H1 (cell line): ENCODE results near the gene NPHP4. TPM values are rescaled to one million over a fixed set of nuclear protein-coding genes. Genes with fewer than 3 reads are reported as not detected.
A peak's percentile ranks its signal among the peaks of the same experiment; 100 is the strongest.

Experiments used
- CTCF ChIA-PET: fragments of 300-600 bp; sonication (Branson Sonifier 250); formaldehyde crosslinking; loops from one replicate; lab custom pipeline; 2021; ENCODE audit not compliant: partially characterized antibody; lab: Charles Lee
- POLR2A ChIA-PET: fragments of 300-600 bp; sonication (Branson Sonifier 250); formaldehyde crosslinking; loops from one replicate; lab custom pipeline; 2021; ENCODE audit warnings: inconsistent platforms; ENCODE audit not compliant: partially characterized antibody; lab: Charles Lee
- DNase-seq, 2 experiments: peaks; one replicate each; pipeline versions ENCODE4 v3.0.0 to v3.0.0-alpha.2; 2010 to 2022; ENCODE audit warnings: low spot score in 2 of 2, low read depth in 1 of 2, mixed read lengths in 1 of 2
- FAIRE-seq: peaks from 2 replicates; lab custom pipeline; 2011; peaks lifted over from hg19 to GRCh38; lab: Jason Lieb, UNC
- H2AFZ ChIP-seq: 2 replicates; pipeline ENCODE4 v1.8.1; 2012; ENCODE audit warnings: low read length, inconsistent platforms
- H2AK5ac ChIP-seq: 2 replicates; pipeline ENCODE4 v1.6.1; 2013; ENCODE audit warnings: low read depth, low read length
- H2BK120ac ChIP-seq: replicated peaks from 2 replicates; pipeline ENCODE3; 2013; ENCODE audit warnings: low read depth, low read length, inconsistent platforms
- H2BK12ac ChIP-seq: 2 replicates; pipeline ENCODE4 v1.6.1; 2013; ENCODE audit warnings: low read depth, low read length
- H2BK15ac ChIP-seq: 2 replicates; pipeline ENCODE4 v1.6.1; 2013; ENCODE audit warnings: low read length
- H2BK20ac ChIP-seq: 2 replicates; pipeline ENCODE4 v1.6.1; 2013; ENCODE audit warnings: low read length
- H2BK5ac ChIP-seq: 2 replicates; pipeline ENCODE4 v1.6.1; 2013; ENCODE audit warnings: low read depth, low read length
- H3K14ac ChIP-seq: 2 replicates; pipeline ENCODE4 v1.6.1; 2013; ENCODE audit warnings: inconsistent platforms; ENCODE audit not compliant: insufficient read length
- H3K18ac ChIP-seq: 2 replicates; pipeline ENCODE4 v1.6.1; 2013; ENCODE audit warnings: low read length; ENCODE audit errors: extremely low read depth
- H3K23ac ChIP-seq: 2 replicates; pipeline ENCODE4 v1.6.1; 2013; ENCODE audit warnings: inconsistent platforms; ENCODE audit not compliant: insufficient read length
- H3K23me2 ChIP-seq: 2 replicates; pipeline ENCODE4 v1.6.1; 2013; ENCODE audit warnings: low read depth, low read length
- H3K27ac ChIP-seq: 2 replicates; pipeline ENCODE4 v1.6.1; 2011; ENCODE audit warnings: low read depth, low read length, inconsistent platforms
- H3K27me3 ChIP-seq, 4 experiments: replicated peaks in 1 of 4; 1 replicate in 1 of 4; 2 replicates in 3 of 4; pipeline versions ENCODE4 v1.6.1 to v1.8.1; 2011 to 2013; ENCODE audit warnings: low read length in 3 of 4, mild to moderate bottlenecking in 3 of 4, inconsistent platforms in 2 of 4, mixed read lengths in 2 of 4, moderate library complexity in 1 of 4; ENCODE audit not compliant: control insufficient read depth in 3 of 4, insufficient read depth in 3 of 4; ENCODE audit errors: extremely low read depth in 1 of 4
- H3K36me3 ChIP-seq, 4 experiments: 2 replicates each; pipeline versions ENCODE4 v1.6.1 to v1.8.1; 2011 to 2013; ENCODE audit warnings: mild to moderate bottlenecking in 4 of 4, low read length in 3 of 4, moderate library complexity in 2 of 4, control low read depth in 1 of 4, inconsistent platforms in 1 of 4; ENCODE audit not compliant: insufficient read depth in 4 of 4, control insufficient read depth in 2 of 4
- H3K4ac ChIP-seq: replicated peaks from 2 replicates; pipeline ENCODE3; 2013; ENCODE audit warnings: low read length, low read depth, mixed read lengths, inconsistent platforms; ENCODE audit not compliant: insufficient read length
- H3K4me1 ChIP-seq, 4 experiments: replicated peaks in 1 of 4; 1 replicate in 1 of 4; 2 replicates in 3 of 4; pipeline versions ENCODE4 v1.6.1 to v1.8.1; 2011 to 2013; ENCODE audit warnings: low read length in 3 of 4, inconsistent platforms in 2 of 4, mixed read lengths in 1 of 4; ENCODE audit not compliant: insufficient read depth in 4 of 4, control insufficient read depth in 3 of 4
- H3K4me2 ChIP-seq, 2 experiments: 2 replicates each; pipeline versions ENCODE4 v1.6.1 to v1.8.1; 2011 to 2013; ENCODE audit warnings: low read depth in 2 of 2, low read length in 2 of 2, control low read depth in 1 of 2, inconsistent platforms in 1 of 2, mild to moderate bottlenecking in 1 of 2; ENCODE audit not compliant: insufficient read depth in 1 of 2
- H3K4me3 ChIP-seq, 4 experiments: fragments of 200-600, 300-600 bp in 1 of 4; sonication (generic), shearing (Covaris generic), sonication (Bioruptor Twin) in 1 of 4; 2 replicates each; pipeline versions ENCODE4 v1.5.1 to v1.8.1; 2011 to 2016; ENCODE audit warnings: low read length in 4 of 4, low read depth in 3 of 4, control low read depth in 2 of 4, inconsistent platforms in 2 of 4, mild to moderate bottlenecking in 2 of 4, mixed read lengths in 1 of 4, moderate library complexity in 1 of 4; ENCODE audit not compliant: insufficient read depth in 2 of 4; ENCODE audit errors: extremely low read depth in 1 of 4
- H3K56ac ChIP-seq: replicated peaks from 2 replicates; pipeline ENCODE3; 2013; ENCODE audit warnings: low read depth, mild to moderate bottlenecking, mixed read lengths, low read length, inconsistent platforms; ENCODE audit not compliant: insufficient read length
- H3K79me1 ChIP-seq: 2 replicates; pipeline ENCODE4 v1.6.1; 2013; ENCODE audit warnings: low read depth, low read length, control low read depth
- H3K79me2 ChIP-seq, 2 experiments: 2 replicates each; pipeline versions ENCODE4 v1.6.1 to v1.8.1; 2012 to 2013; ENCODE audit warnings: low read length in 2 of 2, mild to moderate bottlenecking in 2 of 2, inconsistent platforms in 1 of 2; ENCODE audit not compliant: insufficient read depth in 2 of 2, control insufficient read depth in 1 of 2
- H3K9ac ChIP-seq, 4 experiments: replicated peaks in 1 of 4; 1 replicate in 1 of 4; 2 replicates in 3 of 4; pipeline versions ENCODE4 v1.6.1 to v1.8.1; 2011 to 2013; ENCODE audit warnings: low read depth in 3 of 4, low read length in 3 of 4, control low read depth in 2 of 4, mild to moderate bottlenecking in 2 of 4, moderate library complexity in 2 of 4, inconsistent platforms in 1 of 4; ENCODE audit errors: extremely low read depth in 1 of 4
- H3K9me3 ChIP-seq, 2 experiments: 2 replicates each; pipeline versions ENCODE4 v1.6.1 to v1.8.1; 2012 to 2013; ENCODE audit warnings: mild to moderate bottlenecking in 2 of 2, moderate library complexity in 2 of 2, control low read depth in 1 of 2, inconsistent platforms in 1 of 2, low read depth in 1 of 2, low read length in 1 of 2, mixed read lengths in 1 of 2; ENCODE audit not compliant: insufficient read depth in 2 of 2
- H4K20me1 ChIP-seq, 2 experiments: replicated peaks in 1 of 2; 2 replicates each; pipeline versions ENCODE3 to v1.8.1; 2011 to 2013; ENCODE audit warnings: inconsistent platforms in 2 of 2, low read length in 2 of 2, mild to moderate bottlenecking in 1 of 2; ENCODE audit not compliant: insufficient read depth in 2 of 2, control insufficient read depth in 1 of 2
- H4K5ac ChIP-seq: 2 replicates; pipeline ENCODE4 v1.6.1; 2013; ENCODE audit warnings: low read length, low read depth, mixed read lengths, inconsistent platforms; ENCODE audit not compliant: insufficient read length
- H4K8ac ChIP-seq: 2 replicates; pipeline ENCODE4 v1.8.0; 2013; ENCODE audit warnings: mild to moderate bottlenecking, moderate library complexity, low read length, inconsistent platforms; ENCODE audit not compliant: insufficient read depth; ENCODE audit errors: extremely low read depth
- H4K91ac ChIP-seq: replicated peaks from 2 replicates; pipeline ENCODE3; 2013; ENCODE audit warnings: low read length, mixed read lengths, inconsistent platforms; ENCODE audit not compliant: insufficient read length
- ATF3 ChIP-seq: IDR thresholded peaks from 2 replicates; pipeline ENCODE4 v1.6.1; 2011; ENCODE audit warnings: low read depth, mild to moderate bottlenecking, low read length; ENCODE audit not compliant: insufficient read depth
- BRCA1 ChIP-seq: IDR thresholded peaks from 2 replicates; pipeline ENCODE4 v1.6.1; 2012; ENCODE audit warnings: low read depth, low read length, improper control_type of control experiment
- CEBPB ChIP-seq: IDR thresholded peaks from 2 replicates; pipeline ENCODE4 v1.6.1; 2012; ENCODE audit warnings: low read depth, low read length
- CTBP2 ChIP-seq: IDR thresholded peaks from 2 replicates; pipeline ENCODE4 v1.7.0; 2011; ENCODE audit warnings: borderline replicate concordance, mild to moderate bottlenecking, moderate library complexity, mixed read lengths, low read length; ENCODE audit not compliant: insufficient read depth, insufficient read length
- FOSL1 ChIP-seq: IDR thresholded peaks from 2 replicates; pipeline ENCODE4 v1.6.1; 2011; ENCODE audit warnings: mild to moderate bottlenecking, low read depth, low read length, moderate library complexity; ENCODE audit not compliant: insufficient read depth
- HDAC6 ChIP-seq: IDR thresholded peaks from one replicate; pipeline ENCODE4 v1.7.1; 2012; ENCODE audit warnings: low read depth, mild to moderate bottlenecking, inconsistent platforms, low read length, moderate library complexity
- KDM5A ChIP-seq: fragments of 200-600 bp; IDR thresholded peaks from 2 replicates; pipeline ENCODE4 v1.7.1; 2012; ENCODE audit warnings: mild to moderate bottlenecking, low read length, inconsistent platforms, mixed read lengths
- MAFK ChIP-seq: IDR thresholded peaks from 2 replicates; pipeline ENCODE4 v1.6.1; 2012; ENCODE audit warnings: low read depth, mild to moderate bottlenecking, improper control_type of control experiment, low read length
- MAX ChIP-seq: IDR thresholded peaks from 2 replicates; pipeline ENCODE4 v1.6.1; 2012; ENCODE audit warnings: inconsistent platforms
- SP1 ChIP-seq: IDR thresholded peaks from 2 replicates; pipeline ENCODE4 v1.6.1; 2011; ENCODE audit warnings: low read depth, low read length
- TCF12 ChIP-seq: IDR thresholded peaks from 2 replicates; pipeline ENCODE4 v1.6.1; 2011; ENCODE audit warnings: low read depth, mild to moderate bottlenecking, low read length
- WGBS, 2 experiments: shearing (Covaris generic) in 1 of 2; methylation state at CpG; one replicate each; pipeline versions ENCODE4 v1.1.6 to v1.1.7; 2013 to 2015; ENCODE audit warnings: low lambda C conversion rate in 2 of 2, mixed read lengths in 2 of 2, inconsistent platforms in 1 of 2, low coverage in 1 of 2, missing lambda C conversion rate in 1 of 2; ENCODE audit not compliant: insufficient replicate concordance in 2 of 2, insufficient coverage in 1 of 2, insufficient read length in 1 of 2; ENCODE audit errors: extremely low coverage in 1 of 2, missing lambda C conversion rate in 1 of 2; 5-methylcytosine and 5-hydroxymethylcytosine counted together
- polyA plus RNA-seq, 7 experiments: library from polyadenylated mRNA; depleted of rRNA in 3 of 7; stranded (reverse) in 5 of 7; unstranded in 2 of 7; fragments of >200 nt in 5 of 7; fragments of 200-250 nt in 2 of 7; gene quantifications; 1 replicate in 5 of 7; 2 replicates in 1 of 7; 4 replicates in 1 of 7; pipeline versions ENCODE4 v1.2.1 to v1.2.3, GENCODE V29; 2011 to 2013; ENCODE audit warnings: missing spikeins in 2 of 7, mixed read lengths in 2 of 7
- total RNA-seq: library from RNA; stranded (reverse); fragmentation: NEBNext Ultra II Directional; extraction: Animal tissue kit (Norgen Biotek cat#: 25700); gene quantifications from 2 replicates; pipeline ENCODE4 v1.2.1, GENCODE V29; 2021
- TF ChIP-seq, protein P1 (sequence below): IDR thresholded peaks from 2 replicates; pipeline ENCODE4 v1.6.1; 2011; ENCODE audit warnings: low read length, improper control_type of control experiment

The NPHP4 gene
- total and polyA plus RNA-seq, 2 of the 8 experiments (the other 6 are each of a cell fraction or from before 2014, with no cell fraction given), result 5.8 to 14.0 TPM

- H3K4me2 ChIP-seq, result no peak overlapping the region
- no peaks in the 10 kb centered on the region for H3K79me1 ChIP-seq
- FAIRE-seq (no peak), DNase-seq (no peak)
- no peak overlapping the region for H2AK5ac ChIP-seq
- H2BK12ac ChIP-seq, result no peak overlapping the region
- no peak overlapping the region; the same call in 1 of the 2 replicates for H3K18ac ChIP-seq
- no peaks in the 10 kb centered on the region for H3K9me3 ChIP-seq
- no peak overlapping the region for H3K23ac ChIP-seq
- no peak overlapping the region for H2BK5ac ChIP-seq
- H3K27ac ChIP-seq, result no peak overlapping the region
- no peak overlapping the region for H3K4me3 ChIP-seq
- no peak overlapping the region for H2BK20ac ChIP-seq
- POLR2A ChIA-PET, result no interaction called here
- H3K36me3 ChIP-seq, result no peaks in the 10 kb centered on the region
- H3K4me1 ChIP-seq, result peaks cover 0 to 9% (median 6%) of the 10 kb centered on the region in 4 experiments; a peak in 5 of 7 replicates
- H3K9ac ChIP-seq, result no peak overlapping the region
- no peaks in the 10 kb centered on the region for H3K79me2 ChIP-seq
- no peak overlapping the region for H4K8ac ChIP-seq
- peak overlapping the region; percentile 46 for H3K4ac ChIP-seq
- H3K23me2 ChIP-seq, result no peaks in the 10 kb centered on the region
- no peak overlapping the region for H2BK15ac ChIP-seq
- no peaks in the 10 kb centered on the region for H4K20me1 ChIP-seq
- no peak overlapping the region for H3K56ac ChIP-seq
- H4K91ac ChIP-seq, result no peak overlapping the region
- WGBS, 2 experiments, result 88% methylated on average over 13 of the region's 13 CpGs; no CpG with 5 or more reads in 1 of the 2 experiments
- H3K14ac ChIP-seq, result no peak overlapping the region
- H4K5ac ChIP-seq, result no peak overlapping the region
- no peak overlapping the region for H2AFZ ChIP-seq
- H2BK120ac ChIP-seq, result no peak overlapping the region
- CTCF ChIA-PET, result interaction anchor here (0.9 to 6.3 kb wide), 6 partner anchors 7 to 1198 kb away, joined by 3 to 29 read pairs (median 6); no protein-coding TSS in a partner anchor
- H3K27me3 ChIP-seq, result no peaks in the 10 kb centered on the region; a peak in 3 of 7 replicates
- no peak for TF ChIP-seq ATF3
- TF ChIP-seq CEBPB, result no peak
- TF ChIP-seq KDM5A, result no peak
- no peak for TF ChIP-seq SP1
- TF ChIP-seq MAX, result no peak
- no peak for TF ChIP-seq MAFK
- no peak for TF ChIP-seq FOSL1
- no peak for TF ChIP-seq TCF12
- no peak for TF ChIP-seq CTBP2
- no peak for TF ChIP-seq BRCA1
- no peak for TF ChIP-seq HDAC6
- TF ChIP-seq, protein P1, sequence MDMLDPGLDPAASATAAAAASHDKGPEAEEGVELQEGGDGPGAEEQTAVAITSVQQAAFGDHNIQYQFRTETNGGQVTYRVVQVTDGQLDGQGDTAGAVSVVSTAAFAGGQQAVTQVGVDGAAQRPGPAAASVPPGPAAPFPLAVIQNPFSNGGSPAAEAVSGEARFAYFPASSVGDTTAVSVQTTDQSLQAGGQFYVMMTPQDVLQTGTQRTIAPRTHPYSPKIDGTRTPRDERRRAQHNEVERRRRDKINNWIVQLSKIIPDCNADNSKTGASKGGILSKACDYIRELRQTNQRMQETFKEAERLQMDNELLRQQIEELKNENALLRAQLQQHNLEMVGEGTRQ, result no peak
These were observed 148.6 kb downstream of the NPHP4 start for GRCh38 chr1:5843521-5844096.
